ENCODE measurements around the gene OVOL2. TPM values are rescaled to one million over a fixed set of nuclear protein-coding genes. Genes with fewer than 3 reads are reported as not detected.
"Not testable (repeated sequence)": the region's sequence is repeated elsewhere in the genome, so short reads cannot be mapped to it uniquely, and the experiment has no call there.

OVOL2 gene
- total RNA-seq, 4 donors from 2014 or later = 28.4 to 87.6 (median 48.3) TPM

- H3K9me3 ChIP-seq = no peaks in the 10 kb centered on the region
- H3K36me3 ChIP-seq = no peaks in the 10 kb centered on the region
- in situ Hi-C loops (cut with MboI; ENCODE audit: low pct_ligation_motif_present in 1 of 4, low pct_unique_long_range_greater_than_20kb in 1 of 4, low sequenced_read_pairs in 3 of 4) = no loop called here
- TF ChIP-seq POLR2A (IDR thresholded peaks at IDR 0.05) (no peak), EP300 (IDR thresholded peaks at IDR 0.05; ENCODE audit: low read depth) (no peak), POLR2AphosphoS5 (IDR thresholded peaks at IDR 0.05) (no peak)
- TF ChIP-seq, protein P1, sequence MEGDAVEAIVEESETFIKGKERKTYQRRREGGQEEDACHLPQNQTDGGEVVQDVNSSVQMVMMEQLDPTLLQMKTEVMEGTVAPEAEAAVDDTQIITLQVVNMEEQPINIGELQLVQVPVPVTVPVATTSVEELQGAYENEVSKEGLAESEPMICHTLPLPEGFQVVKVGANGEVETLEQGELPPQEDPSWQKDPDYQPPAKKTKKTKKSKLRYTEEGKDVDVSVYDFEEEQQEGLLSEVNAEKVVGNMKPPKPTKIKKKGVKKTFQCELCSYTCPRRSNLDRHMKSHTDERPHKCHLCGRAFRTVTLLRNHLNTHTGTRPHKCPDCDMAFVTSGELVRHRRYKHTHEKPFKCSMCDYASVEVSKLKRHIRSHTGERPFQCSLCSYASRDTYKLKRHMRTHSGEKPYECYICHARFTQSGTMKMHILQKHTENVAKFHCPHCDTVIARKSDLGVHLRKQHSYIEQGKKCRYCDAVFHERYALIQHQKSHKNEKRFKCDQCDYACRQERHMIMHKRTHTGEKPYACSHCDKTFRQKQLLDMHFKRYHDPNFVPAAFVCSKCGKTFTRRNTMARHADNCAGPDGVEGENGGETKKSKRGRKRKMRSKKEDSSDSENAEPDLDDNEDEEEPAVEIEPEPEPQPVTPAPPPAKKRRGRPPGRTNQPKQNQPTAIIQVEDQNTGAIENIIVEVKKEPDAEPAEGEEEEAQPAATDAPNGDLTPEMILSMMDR (IDR thresholded peaks at IDR 0.05) = no peak
- no peak overlapping the region for H3K4me3 ChIP-seq
- WGBS, 2 donors (ENCODE audit: low coverage in 1 of 2) = 71 to 88% methylated on average over 3 to 14 of the region's 15 CpGs
- peaks cover 0 to 39% (median 28%) of the 10 kb centered on the region in 4 donors for H3K4me1 ChIP-seq
- H3K27me3 ChIP-seq = no peaks in the 10 kb centered on the region
- DNase-seq = no peak
- intact Hi-C loops (cut with DNase I; ENCODE audit: low total_unique reads) = no loop called here
- H3K27ac ChIP-seq = peak overlapping the region; percentile 83 to 87 (median 85)
Measured at GRCh38 chr20:18031050-18031449, 26.7 kb downstream of the OVOL2 start.

- DNase-seq = no peak
- Histone ChIP-seq H3K27me3 (no peaks in the 10 kb centered on the region), H3K4me1 (peaks cover 0 to 38% (median 28%) of the 10 kb centered on the region in 4 donors), H3K36me3 (no peaks in the 10 kb centered on the region), H3K4me3 (no peak overlapping the region), H3K27ac (no peak overlapping the region), H3K9me3 (no peaks in the 10 kb centered on the region)
- in situ Hi-C loops (cut with MboI; ENCODE audit: low pct_ligation_motif_present in 1 of 4, low pct_unique_long_range_greater_than_20kb in 1 of 4, low sequenced_read_pairs in 3 of 4) (no loop called here), intact Hi-C loops (cut with DNase I; ENCODE audit: low total_unique reads) (no loop called here)
- 87 to 100% methylated on average over 3 to 8 of the region's 8 CpGs for WGBS, 2 donors (ENCODE audit: low coverage in 1 of 2)
- TF ChIP-seq, protein P1 (IDR thresholded peaks at IDR 0.05) = no peak
- TF ChIP-seq EP300 (IDR thresholded peaks at IDR 0.05; ENCODE audit: low read depth) = no peak
- no peak for TF ChIP-seq POLR2AphosphoS5 (IDR thresholded peaks at IDR 0.05)
- no peak for TF ChIP-seq POLR2A (IDR thresholded peaks at IDR 0.05)
Measured at GRCh38 chr20:18030020-18030419, 27.7 kb downstream of the OVOL2 start.

DNA sequence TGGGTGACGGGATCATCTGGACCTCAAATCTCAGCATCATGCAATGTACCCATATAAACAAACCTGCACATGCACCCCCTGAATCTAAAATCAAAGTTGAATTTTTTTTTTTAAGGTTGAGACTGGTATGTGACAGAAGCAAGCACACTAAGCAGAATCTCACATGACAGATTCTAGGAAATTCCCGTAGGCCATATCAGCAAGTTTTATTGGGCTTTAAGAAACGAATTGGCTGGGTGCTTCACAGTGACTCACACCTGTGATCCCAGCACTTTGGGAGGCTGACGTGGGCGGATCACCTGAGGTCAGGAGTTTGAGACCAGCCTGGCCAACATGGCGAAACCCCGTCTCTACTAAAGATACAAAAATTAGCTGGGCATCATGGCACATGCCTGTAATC lies 30.7 kb downstream of the OVOL2 start:
- H3K9me3 ChIP-seq; in situ Hi-C loops (cut with MboI; ENCODE audit: low pct_ligation_motif_present in 1 of 4, low pct_unique_long_range_greater_than_20kb in 1 of 4, low sequenced_read_pairs in 3 of 4); H3K27me3 ChIP-seq; intact Hi-C loops (cut with DNase I; ENCODE audit: low total_unique reads); DNase-seq; H3K27ac ChIP-seq; H3K36me3 ChIP-seq; H3K4me3 ChIP-seq: not testable (repeated sequence)
- peaks cover 0 to 12% (median 8%) of the 10 kb centered on the region in 4 donors for H3K4me1 ChIP-seq
- WGBS, 2 donors (ENCODE audit: low coverage in 1 of 2) = 64 to 72% methylated on average over 3 to 7 of the region's 7 CpGs

DNA sequence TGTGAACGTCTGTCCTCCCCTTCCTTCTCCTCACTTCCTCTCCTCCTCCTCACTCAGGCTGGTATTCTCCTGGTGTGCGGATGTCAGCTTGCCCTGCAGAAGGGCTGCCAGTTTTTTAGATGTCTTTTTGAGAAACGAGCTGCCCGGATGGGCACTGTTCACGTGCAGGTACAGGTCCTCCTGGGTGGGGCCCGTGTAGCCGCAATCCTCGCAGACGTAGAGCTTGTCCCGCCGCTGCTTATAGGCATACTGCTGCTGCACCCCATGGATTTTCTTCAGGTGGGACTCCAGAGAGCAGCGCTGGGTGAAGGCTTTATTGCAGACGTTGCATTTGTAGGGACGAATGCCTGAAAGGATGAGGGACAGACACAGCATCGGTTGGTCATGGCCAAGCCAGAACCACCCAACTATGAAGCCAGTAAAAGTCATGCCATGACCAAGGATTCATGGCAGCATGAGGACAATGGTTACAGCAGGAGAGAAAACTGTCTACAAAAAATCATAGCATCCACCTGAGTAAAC lies 33.0 kb downstream of the OVOL2 start:
- Histone ChIP-seq H3K4me1 (no peaks in the 10 kb centered on the region), H3K4me3 (no peak overlapping the region), H3K27ac (no peak overlapping the region), H3K27me3 (no peaks in the 10 kb centered on the region), H3K36me3 (no peaks in the 10 kb centered on the region), H3K9me3 (no peaks in the 10 kb centered on the region)
- intact Hi-C loops (cut with DNase I; ENCODE audit: low total_unique reads) = no loop called here
- in situ Hi-C loops (cut with MboI; ENCODE audit: low pct_ligation_motif_present in 1 of 4, low pct_unique_long_range_greater_than_20kb in 1 of 4, low sequenced_read_pairs in 3 of 4) = no loop called here
- no peak for DNase-seq
- TF ChIP-seq EP300 (IDR thresholded peaks at IDR 0.05; ENCODE audit: low read depth) (no peak), POLR2A (IDR thresholded peaks at IDR 0.05) (no peak), POLR2AphosphoS5 (IDR thresholded peaks at IDR 0.05) (no peak)
- TF ChIP-seq, protein P1 (IDR thresholded peaks at IDR 0.05) = no peak
- WGBS, 2 donors (ENCODE audit: low coverage in 1 of 2) = 80 to 90% methylated on average over 1 to 15 of the region's 15 CpGs

DNA sequence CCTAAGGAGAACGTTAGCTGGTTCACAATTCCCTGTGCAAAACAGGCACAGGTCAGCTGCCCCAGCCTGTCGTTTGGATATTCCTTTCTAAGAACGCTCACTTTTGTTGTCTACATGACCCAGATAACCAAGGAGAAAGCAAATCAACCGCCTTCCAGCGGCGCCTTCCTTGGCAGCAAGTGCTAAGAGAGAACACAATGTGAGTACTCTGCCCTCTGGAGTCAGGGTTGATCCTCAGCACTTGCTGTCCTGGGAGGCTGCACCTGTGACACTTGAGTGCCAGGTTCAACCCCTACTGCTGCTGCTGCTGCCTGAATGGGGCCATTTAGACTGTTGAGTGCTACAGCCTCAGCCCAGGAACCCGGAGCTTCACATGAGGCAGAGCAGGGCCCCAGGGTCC lies 36.8 kb downstream of the OVOL2 start:
- Histone ChIP-seq H3K9me3 (no peaks in the 10 kb centered on the region), H3K4me1 (peaks cover 0 to 7% (median 0%) of the 10 kb centered on the region in 4 donors), H3K36me3 (no peaks in the 10 kb centered on the region), H3K27ac (no peak overlapping the region), H3K4me3 (no peak overlapping the region), H3K27me3 (no peaks in the 10 kb centered on the region)
- in situ Hi-C loops (cut with MboI; ENCODE audit: low pct_ligation_motif_present in 1 of 4, low pct_unique_long_range_greater_than_20kb in 1 of 4, low sequenced_read_pairs in 3 of 4) = no loop called here
- DNase-seq = no peak
- TF ChIP-seq POLR2AphosphoS5 (IDR thresholded peaks at IDR 0.05) = no peak
- no peak for TF ChIP-seq EP300 (IDR thresholded peaks at IDR 0.05; ENCODE audit: low read depth)
- TF ChIP-seq POLR2A (IDR thresholded peaks at IDR 0.05) = no peak
- TF ChIP-seq, protein P1 (IDR thresholded peaks at IDR 0.05) = no peak
- WGBS, 2 donors (ENCODE audit: low coverage in 1 of 2) = 80 to 89% methylated on average over 1 to 7 of the region's 7 CpGs
- intact Hi-C loops (cut with DNase I; ENCODE audit: low total_unique reads) = no loop called here

Data from transverse colon (tissue), 4 donors.